ENCODE results near the gene COL8A1. TPM values are rescaled to one million over a fixed set of nuclear protein-coding genes. Genes with fewer than 3 reads are reported as not detected.

The COL8A1 gene
- total RNA-seq, 1 experiment from 2014 or later: 0.07 TPM

DNA sequence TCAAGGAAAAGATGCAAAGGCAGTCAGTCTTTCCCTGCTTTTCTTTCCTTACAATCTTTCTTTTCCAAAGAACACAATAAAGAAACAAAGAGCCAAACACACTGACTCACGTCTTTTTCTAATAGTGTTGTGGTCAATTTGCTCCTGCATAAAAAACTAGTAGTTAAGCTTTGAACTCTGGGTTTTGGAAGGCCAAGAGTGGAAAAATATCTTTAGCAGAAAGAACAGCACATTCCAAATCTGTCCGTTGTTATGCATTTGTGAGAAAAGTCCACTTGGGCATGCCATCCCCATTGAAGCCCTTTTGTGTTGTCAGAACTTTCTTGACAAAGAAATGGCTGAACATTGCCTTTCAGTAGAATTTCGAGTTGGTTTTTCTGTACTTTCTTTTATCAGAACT lies 18.2 kb downstream of the COL8A1 start:
- ChIA-PET POLR2A (no interaction called here), CTCF (interaction anchor here (3.4 kb wide), 1 partner anchor 11 kb away, joined by 19 read pairs; no protein-coding TSS in a partner anchor), RAD21 (ENCODE audit: low non-redundant PET in 1 of 2, low total read pairs in 2 of 2, uncharacterized antibody in 2 of 2, unreplicated experiment in 2 of 2) (no interaction called here)
- Histone ChIP-seq H3K27ac (ENCODE audit: low read depth, low read length) (no peak overlapping the region), H2AFZ (ENCODE audit: low read depth, low read length, poor library complexity, severe bottlenecking) (no peak overlapping the region), H3K9me2 (ENCODE audit: insufficient read depth) (no peaks in the 10 kb centered on the region), H4K20me1 (ENCODE audit: insufficient read depth) (no peaks in the 10 kb centered on the region), H3K9ac (ENCODE audit: low read length) (no peak overlapping the region), H3K4me1 (ENCODE audit: control insufficient read depth in 1 of 2, insufficient read depth in 2 of 2, low read length in 2 of 2) (no peaks in the 10 kb centered on the region), H3K27me3 (ENCODE audit: insufficient read depth, low read length) (peaks cover 64% of the 10 kb centered on the region), H3K36me3 (ENCODE audit: control insufficient read depth in 1 of 2, insufficient read depth in 2 of 2, low read length in 2 of 2) (no peaks in the 10 kb centered on the region), H3K9me3 (ENCODE audit: control insufficient read depth in 1 of 2, insufficient read depth in 1 of 2, low read depth in 1 of 2, low read length in 2 of 2) (no peaks in the 10 kb centered on the region), H3K4me3 (replicated peaks in 1 of 2; ENCODE audit: low read depth in 1 of 2, low read length in 2 of 2) (no peak overlapping the region), H3K79me2 (ENCODE audit: insufficient read depth, low read length) (no peaks in the 10 kb centered on the region), H3K4me2 (ENCODE audit: low read length) (no peak overlapping the region)
- ATAC-seq: no peak
- TF ChIP-seq, protein P1, sequence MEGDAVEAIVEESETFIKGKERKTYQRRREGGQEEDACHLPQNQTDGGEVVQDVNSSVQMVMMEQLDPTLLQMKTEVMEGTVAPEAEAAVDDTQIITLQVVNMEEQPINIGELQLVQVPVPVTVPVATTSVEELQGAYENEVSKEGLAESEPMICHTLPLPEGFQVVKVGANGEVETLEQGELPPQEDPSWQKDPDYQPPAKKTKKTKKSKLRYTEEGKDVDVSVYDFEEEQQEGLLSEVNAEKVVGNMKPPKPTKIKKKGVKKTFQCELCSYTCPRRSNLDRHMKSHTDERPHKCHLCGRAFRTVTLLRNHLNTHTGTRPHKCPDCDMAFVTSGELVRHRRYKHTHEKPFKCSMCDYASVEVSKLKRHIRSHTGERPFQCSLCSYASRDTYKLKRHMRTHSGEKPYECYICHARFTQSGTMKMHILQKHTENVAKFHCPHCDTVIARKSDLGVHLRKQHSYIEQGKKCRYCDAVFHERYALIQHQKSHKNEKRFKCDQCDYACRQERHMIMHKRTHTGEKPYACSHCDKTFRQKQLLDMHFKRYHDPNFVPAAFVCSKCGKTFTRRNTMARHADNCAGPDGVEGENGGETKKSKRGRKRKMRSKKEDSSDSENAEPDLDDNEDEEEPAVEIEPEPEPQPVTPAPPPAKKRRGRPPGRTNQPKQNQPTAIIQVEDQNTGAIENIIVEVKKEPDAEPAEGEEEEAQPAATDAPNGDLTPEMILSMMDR (IDR thresholded peaks at IDR 0.05 in 2 of 3, conservative IDR thresholded peaks at IDR 0.05 in 1 of 3; ENCODE audit: borderline replicate concordance in 1 of 3, insufficient read depth in 1 of 3, low read depth in 2 of 3, low read length in 2 of 3): no peak
- TF ChIP-seq TCF7L2 (IDR thresholded peaks at IDR 0.05; ENCODE audit: borderline replicate concordance, extremely low read depth, insufficient read depth, insufficient read length) (no peak), ZNF274 (IDR thresholded peaks at IDR 0.05; ENCODE audit: low read depth, low read length) (no peak), EZH2 (IDR thresholded peaks at IDR 0.05) (no peak), ELF1 (IDR thresholded peaks at IDR 0.05; ENCODE audit: borderline replicate concordance, low read depth) (no peak), SP1 (IDR thresholded peaks at IDR 0.05; ENCODE audit: low read depth) (no peak), POLR2A (IDR thresholded peaks at IDR 0.05; ENCODE audit: borderline replicate concordance, extremely low read depth, insufficient read depth, insufficient read length) (no peak), SRF (IDR thresholded peaks at IDR 0.05; ENCODE audit: low read depth) (no peak), EGR1 (IDR thresholded peaks at IDR 0.05; ENCODE audit: low read depth) (no peak), YY1 (IDR thresholded peaks at IDR 0.05; ENCODE audit: extremely low read depth, insufficient replicate concordance, low read depth, low read length) (no peak), SIN3A (IDR thresholded peaks at IDR 0.05; ENCODE audit: low read depth) (no peak), POLR2AphosphoS5 (IDR thresholded peaks at IDR 0.05; ENCODE audit: low read depth, low read length) (no peak), JUND (IDR thresholded peaks at IDR 0.05) (no peak), ZFX (IDR thresholded peaks at IDR 0.05) (no peak)
- TF ChIP-seq, protein P2, sequence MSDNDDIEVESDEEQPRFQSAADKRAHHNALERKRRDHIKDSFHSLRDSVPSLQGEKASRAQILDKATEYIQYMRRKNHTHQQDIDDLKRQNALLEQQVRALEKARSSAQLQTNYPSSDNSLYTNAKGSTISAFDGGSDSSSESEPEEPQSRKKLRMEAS (IDR thresholded peaks at IDR 0.05): no peak
- TF ChIP-seq, protein P3, sequence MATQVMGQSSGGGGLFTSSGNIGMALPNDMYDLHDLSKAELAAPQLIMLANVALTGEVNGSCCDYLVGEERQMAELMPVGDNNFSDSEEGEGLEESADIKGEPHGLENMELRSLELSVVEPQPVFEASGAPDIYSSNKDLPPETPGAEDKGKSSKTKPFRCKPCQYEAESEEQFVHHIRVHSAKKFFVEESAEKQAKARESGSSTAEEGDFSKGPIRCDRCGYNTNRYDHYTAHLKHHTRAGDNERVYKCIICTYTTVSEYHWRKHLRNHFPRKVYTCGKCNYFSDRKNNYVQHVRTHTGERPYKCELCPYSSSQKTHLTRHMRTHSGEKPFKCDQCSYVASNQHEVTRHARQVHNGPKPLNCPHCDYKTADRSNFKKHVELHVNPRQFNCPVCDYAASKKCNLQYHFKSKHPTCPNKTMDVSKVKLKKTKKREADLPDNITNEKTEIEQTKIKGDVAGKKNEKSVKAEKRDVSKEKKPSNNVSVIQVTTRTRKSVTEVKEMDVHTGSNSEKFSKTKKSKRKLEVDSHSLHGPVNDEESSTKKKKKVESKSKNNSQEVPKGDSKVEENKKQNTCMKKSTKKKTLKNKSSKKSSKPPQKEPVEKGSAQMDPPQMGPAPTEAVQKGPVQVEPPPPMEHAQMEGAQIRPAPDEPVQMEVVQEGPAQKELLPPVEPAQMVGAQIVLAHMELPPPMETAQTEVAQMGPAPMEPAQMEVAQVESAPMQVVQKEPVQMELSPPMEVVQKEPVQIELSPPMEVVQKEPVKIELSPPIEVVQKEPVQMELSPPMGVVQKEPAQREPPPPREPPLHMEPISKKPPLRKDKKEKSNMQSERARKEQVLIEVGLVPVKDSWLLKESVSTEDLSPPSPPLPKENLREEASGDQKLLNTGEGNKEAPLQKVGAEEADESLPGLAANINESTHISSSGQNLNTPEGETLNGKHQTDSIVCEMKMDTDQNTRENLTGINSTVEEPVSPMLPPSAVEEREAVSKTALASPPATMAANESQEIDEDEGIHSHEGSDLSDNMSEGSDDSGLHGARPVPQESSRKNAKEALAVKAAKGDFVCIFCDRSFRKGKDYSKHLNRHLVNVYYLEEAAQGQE (IDR thresholded peaks at IDR 0.05; ENCODE audit: low read depth): no peak
- TF ChIP-seq, protein P4, sequence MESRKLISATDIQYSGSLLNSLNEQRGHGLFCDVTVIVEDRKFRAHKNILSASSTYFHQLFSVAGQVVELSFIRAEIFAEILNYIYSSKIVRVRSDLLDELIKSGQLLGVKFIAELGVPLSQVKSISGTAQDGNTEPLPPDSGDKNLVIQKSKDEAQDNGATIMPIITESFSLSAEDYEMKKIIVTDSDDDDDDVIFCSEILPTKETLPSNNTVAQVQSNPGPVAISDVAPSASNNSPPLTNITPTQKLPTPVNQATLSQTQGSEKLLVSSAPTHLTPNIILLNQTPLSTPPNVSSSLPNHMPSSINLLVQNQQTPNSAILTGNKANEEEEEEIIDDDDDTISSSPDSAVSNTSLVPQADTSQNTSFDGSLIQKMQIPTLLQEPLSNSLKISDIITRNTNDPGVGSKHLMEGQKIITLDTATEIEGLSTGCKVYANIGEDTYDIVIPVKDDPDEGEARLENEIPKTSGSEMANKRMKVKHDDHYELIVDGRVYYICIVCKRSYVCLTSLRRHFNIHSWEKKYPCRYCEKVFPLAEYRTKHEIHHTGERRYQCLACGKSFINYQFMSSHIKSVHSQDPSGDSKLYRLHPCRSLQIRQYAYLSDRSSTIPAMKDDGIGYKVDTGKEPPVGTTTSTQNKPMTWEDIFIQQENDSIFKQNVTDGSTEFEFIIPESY (IDR thresholded peaks at IDR 0.05; ENCODE audit: extremely low read depth, insufficient replicate concordance, low read length): no peak
- TF ChIP-seq, protein P5, sequence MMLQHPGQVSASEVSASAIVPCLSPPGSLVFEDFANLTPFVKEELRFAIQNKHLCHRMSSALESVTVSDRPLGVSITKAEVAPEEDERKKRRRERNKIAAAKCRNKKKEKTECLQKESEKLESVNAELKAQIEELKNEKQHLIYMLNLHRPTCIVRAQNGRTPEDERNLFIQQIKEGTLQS (IDR thresholded peaks at IDR 0.05): no peak
- no peak for DNase-seq (ENCODE audit: low read depth, low spot score)
- intact Hi-C loops (cut with micrococcal nuclease): no loop called here
- no TSS peak for BruUV-seq (replicated peaks)

All from HCT116 (cell line).